Suprapubic skin (tissue), 4 donors: Measurements from ENCODE around the gene INHBA. TPM values are rescaled to one million over a fixed set of nuclear protein-coding genes. Genes with fewer than 3 reads are reported as not detected.

Source experiments
- DNase-seq, 2 donors: peaks; one replicate each; pipeline ENCODE4 v3.0.0-alpha.2; 2019; ENCODE audit warnings: low spot score in 2 of 2
- H3K27ac ChIP-seq: fragments of 200-600 bp; sonication (generic); one replicate; pipeline ENCODE4 v1.5.1; 2019
- H3K27me3 ChIP-seq: fragments of 200-600 bp; sonication (generic); one replicate; pipeline ENCODE4 v1.5.1; 2019
- H3K36me3 ChIP-seq: fragments of 200-600 bp; sonication (generic); one replicate; pipeline ENCODE4 v1.5.1; 2019
- H3K4me1 ChIP-seq: fragments of 200-600 bp; sonication (generic); one replicate; pipeline ENCODE4 v1.5.1; 2019
- H3K4me3 ChIP-seq: fragments of 200-600 bp; sonication (generic); one replicate; pipeline ENCODE4 v1.5.1; 2019; ENCODE audit warnings: mild to moderate bottlenecking
- H3K9me3 ChIP-seq: fragments of 200-600 bp; sonication (generic); one replicate; pipeline ENCODE4 v1.5.1; 2019
- EP300 ChIP-seq: sonication (generic); formaldehyde crosslinking; IDR thresholded peaks from one replicate; pipeline ENCODE4 v1.6.1; 2017; ENCODE audit warnings: antibody characterized with exemption
- POLR2A ChIP-seq, 2 donors: fragments of 450-650 bp; IDR thresholded peaks; one replicate each; pipeline ENCODE4 v1.6.1; 2017; ENCODE audit warnings: antibody characterized with exemption in 2 of 2, mild to moderate bottlenecking in 2 of 2, moderate library complexity in 2 of 2
- POLR2AphosphoS5 ChIP-seq, 3 donors: sonication (generic); formaldehyde crosslinking; IDR thresholded peaks; one replicate each; pipeline ENCODE4 v1.6.1; 2017; ENCODE audit warnings: antibody characterized with exemption in 3 of 3
- WGBS: methylation state at CpG from one replicate; pipeline ENCODE4 v1.1.5; 2018; 5-methylcytosine and 5-hydroxymethylcytosine counted together
- total RNA-seq, 4 donors: library from RNA; depleted of rRNA; stranded (reverse); fragments of >200 nt; gene quantifications; one replicate each; pipeline ENCODE4 v1.1.0, GENCODE V29; 2016
- TF ChIP-seq, protein P1 (sequence below), 2 donors: fragments of 200-600 bp in 1 of 2; fragments of 450-650 bp in 1 of 2; sonication (generic) in 1 of 2; IDR thresholded peaks; one replicate each; pipeline ENCODE4 v1.5.1; 2016 to 2019; ENCODE audit warnings: antibody characterized with exemption in 2 of 2, mild to moderate bottlenecking in 1 of 2, moderate library complexity in 1 of 2

The INHBA gene
- total RNA-seq, 4 donors from 2014 or later: 0.87 to 3.7 (median 1.4) TPM

- TF ChIP-seq POLR2A (IDR thresholded peaks at IDR 0.05) (no peak), EP300 (no peak), POLR2AphosphoS5 (IDR thresholded peaks at IDR 0.05) (no peak)
- TF ChIP-seq, protein P1, sequence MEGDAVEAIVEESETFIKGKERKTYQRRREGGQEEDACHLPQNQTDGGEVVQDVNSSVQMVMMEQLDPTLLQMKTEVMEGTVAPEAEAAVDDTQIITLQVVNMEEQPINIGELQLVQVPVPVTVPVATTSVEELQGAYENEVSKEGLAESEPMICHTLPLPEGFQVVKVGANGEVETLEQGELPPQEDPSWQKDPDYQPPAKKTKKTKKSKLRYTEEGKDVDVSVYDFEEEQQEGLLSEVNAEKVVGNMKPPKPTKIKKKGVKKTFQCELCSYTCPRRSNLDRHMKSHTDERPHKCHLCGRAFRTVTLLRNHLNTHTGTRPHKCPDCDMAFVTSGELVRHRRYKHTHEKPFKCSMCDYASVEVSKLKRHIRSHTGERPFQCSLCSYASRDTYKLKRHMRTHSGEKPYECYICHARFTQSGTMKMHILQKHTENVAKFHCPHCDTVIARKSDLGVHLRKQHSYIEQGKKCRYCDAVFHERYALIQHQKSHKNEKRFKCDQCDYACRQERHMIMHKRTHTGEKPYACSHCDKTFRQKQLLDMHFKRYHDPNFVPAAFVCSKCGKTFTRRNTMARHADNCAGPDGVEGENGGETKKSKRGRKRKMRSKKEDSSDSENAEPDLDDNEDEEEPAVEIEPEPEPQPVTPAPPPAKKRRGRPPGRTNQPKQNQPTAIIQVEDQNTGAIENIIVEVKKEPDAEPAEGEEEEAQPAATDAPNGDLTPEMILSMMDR (IDR thresholded peaks at IDR 0.05): no peak
- Histone ChIP-seq H3K27me3 (no peaks in the 10 kb centered on the region), H3K4me1 (no peaks in the 10 kb centered on the region), H3K4me3 (no peak overlapping the region), H3K9me3 (no peaks in the 10 kb centered on the region), H3K27ac (no peak overlapping the region), H3K36me3 (no peaks in the 10 kb centered on the region)
- WGBS: 40% methylated on average over 10 of the region's 10 CpGs
- no peak for DNase-seq
Measured at GRCh38 chr7:41711283-41712064, 8.6 kb upstream of the INHBA start.

GRCh38 chr7:41710838-41711237 lies 7.9 kb upstream of the INHBA start:
- Histone ChIP-seq H3K27ac (no peak overlapping the region), H3K4me3 (no peak overlapping the region), H3K36me3 (no peaks in the 10 kb centered on the region), H3K9me3 (no peaks in the 10 kb centered on the region), H3K4me1 (peaks cover 2% of the 10 kb centered on the region), H3K27me3 (no peaks in the 10 kb centered on the region)
- TF ChIP-seq, protein P1 (IDR thresholded peaks at IDR 0.05): no peak
- TF ChIP-seq POLR2AphosphoS5 (IDR thresholded peaks at IDR 0.05) (no peak), EP300 (no peak), POLR2A (IDR thresholded peaks at IDR 0.05) (no peak)
- 87% methylated on average over 2 of the region's 2 CpGs for WGBS
- DNase-seq: no peak

GRCh38 chr7:41709621-41710020 lies 6.7 kb upstream of the INHBA start:
- TF ChIP-seq, protein P1 (IDR thresholded peaks at IDR 0.05): no peak
- TF ChIP-seq POLR2AphosphoS5 (IDR thresholded peaks at IDR 0.05) (no peak), POLR2A (IDR thresholded peaks at IDR 0.05) (no peak), EP300 (no peak)
- Histone ChIP-seq H3K27ac (no peak overlapping the region), H3K27me3 (no peaks in the 10 kb centered on the region), H3K4me3 (no peak overlapping the region), H3K4me1 (peaks cover 14% of the 10 kb centered on the region), H3K36me3 (no peaks in the 10 kb centered on the region), H3K9me3 (no peaks in the 10 kb centered on the region)
- WGBS: 50% methylated on average over 4 of the region's 4 CpGs
- DNase-seq: no peak

GRCh38 chr7:41708581-41709358 lies 5.9 kb upstream of the INHBA start:
- no peaks in the 10 kb centered on the region for H3K27me3 ChIP-seq
- DNase-seq: no peak
- H3K36me3 ChIP-seq: no peaks in the 10 kb centered on the region
- no peaks in the 10 kb centered on the region for H3K9me3 ChIP-seq
- no peak overlapping the region for H3K27ac ChIP-seq
- H3K4me1 ChIP-seq: peaks cover 14% of the 10 kb centered on the region
- no peak for TF ChIP-seq POLR2A (IDR thresholded peaks at IDR 0.05)
- TF ChIP-seq POLR2AphosphoS5 (IDR thresholded peaks at IDR 0.05): no peak
- TF ChIP-seq, protein P1 (IDR thresholded peaks at IDR 0.05): no peak
- no peak for TF ChIP-seq EP300
- WGBS: 75% methylated on average over 8 of the region's 8 CpGs
- H3K4me3 ChIP-seq: no peak overlapping the region
